ENCODE data around the gene SLC8B1.

The SLC8B1 gene

DNA sequence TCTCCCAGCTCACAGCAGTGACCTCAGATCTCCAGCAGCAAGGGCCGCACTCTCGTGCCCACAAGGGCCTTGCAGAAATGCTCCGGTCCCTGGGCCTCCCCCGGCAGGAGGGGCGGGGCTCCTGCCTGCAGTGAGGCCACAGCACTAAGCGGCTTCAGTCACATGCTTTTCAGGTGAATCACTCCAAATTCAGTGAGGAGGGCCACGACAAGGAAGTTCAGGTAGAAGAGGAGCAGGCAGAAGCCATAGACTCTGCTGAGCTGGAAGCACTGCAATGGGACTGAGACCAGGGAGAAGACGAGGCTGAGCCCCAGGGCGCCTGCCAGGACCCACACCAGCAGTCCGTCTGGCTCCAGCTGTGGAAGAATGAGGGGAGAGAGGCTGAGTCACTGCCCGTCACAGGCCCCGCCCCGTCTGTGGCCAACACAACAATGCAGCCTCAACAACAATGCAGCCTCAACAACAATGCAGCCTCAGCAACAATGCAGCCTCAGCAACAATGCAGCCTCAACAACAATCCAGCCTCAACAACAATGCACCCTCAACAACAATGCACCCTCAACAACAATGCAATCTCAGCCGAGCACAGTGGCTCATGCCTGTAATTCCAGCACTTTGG is 35.2 kb downstream of the SLC8B1 start:
- Histone ChIP-seq H3K4me3 (ENCODE audit: low read depth, low read length) (no peak overlapping the region), H3K27me3 (replicated peaks) (no peaks in the 10 kb centered on the region), H3K36me3 (replicated peaks) (peaks cover 4% of the 10 kb centered on the region), H3K27ac (peak overlapping the region; percentile 71)
- DNase-seq, result peak; percentile 81
- in situ Hi-C loops (cut with HindIII; ENCODE audit: low pct_ligation_motif_present, low sequenced_read_pairs), result no loop called here
- TF ChIP-seq, protein P1, sequence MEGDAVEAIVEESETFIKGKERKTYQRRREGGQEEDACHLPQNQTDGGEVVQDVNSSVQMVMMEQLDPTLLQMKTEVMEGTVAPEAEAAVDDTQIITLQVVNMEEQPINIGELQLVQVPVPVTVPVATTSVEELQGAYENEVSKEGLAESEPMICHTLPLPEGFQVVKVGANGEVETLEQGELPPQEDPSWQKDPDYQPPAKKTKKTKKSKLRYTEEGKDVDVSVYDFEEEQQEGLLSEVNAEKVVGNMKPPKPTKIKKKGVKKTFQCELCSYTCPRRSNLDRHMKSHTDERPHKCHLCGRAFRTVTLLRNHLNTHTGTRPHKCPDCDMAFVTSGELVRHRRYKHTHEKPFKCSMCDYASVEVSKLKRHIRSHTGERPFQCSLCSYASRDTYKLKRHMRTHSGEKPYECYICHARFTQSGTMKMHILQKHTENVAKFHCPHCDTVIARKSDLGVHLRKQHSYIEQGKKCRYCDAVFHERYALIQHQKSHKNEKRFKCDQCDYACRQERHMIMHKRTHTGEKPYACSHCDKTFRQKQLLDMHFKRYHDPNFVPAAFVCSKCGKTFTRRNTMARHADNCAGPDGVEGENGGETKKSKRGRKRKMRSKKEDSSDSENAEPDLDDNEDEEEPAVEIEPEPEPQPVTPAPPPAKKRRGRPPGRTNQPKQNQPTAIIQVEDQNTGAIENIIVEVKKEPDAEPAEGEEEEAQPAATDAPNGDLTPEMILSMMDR (IDR thresholded peaks at IDR 0.05; ENCODE audit: low read depth, low read length, missing control alignments), result no peak

DNA sequence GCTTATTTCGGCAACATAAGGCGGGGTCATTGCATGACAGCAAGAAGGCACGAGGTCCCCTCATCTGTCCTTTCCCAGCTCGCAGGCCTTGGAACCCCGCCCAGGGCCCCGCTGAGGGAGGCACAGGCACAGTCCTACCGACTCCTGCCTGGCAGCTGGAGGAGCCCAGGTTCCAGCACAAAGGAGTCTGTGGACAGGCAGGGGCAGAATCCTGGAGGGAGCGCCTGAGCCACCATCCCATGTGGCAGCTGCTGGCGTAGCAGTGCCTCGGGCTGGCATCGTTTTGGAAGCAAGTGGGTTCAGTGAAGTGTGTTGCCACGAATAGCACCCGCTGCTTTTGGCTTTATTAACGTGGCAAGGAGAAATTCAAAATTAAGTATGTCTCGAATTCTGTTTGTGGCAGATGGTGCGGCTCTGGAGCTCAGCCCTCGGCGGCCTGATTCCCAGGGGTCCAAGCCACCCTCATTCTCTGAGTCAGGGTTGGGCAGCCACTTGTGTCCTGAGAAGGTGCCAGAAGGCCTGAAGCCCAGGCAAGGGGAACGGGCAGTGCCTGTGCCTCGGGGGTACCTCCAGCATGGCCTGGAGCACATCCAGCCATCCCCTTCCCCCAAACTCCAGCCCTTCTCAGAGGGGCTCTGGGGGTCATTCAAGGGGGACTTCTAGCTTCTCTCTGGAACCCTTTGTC is 35.9 kb downstream of the SLC8B1 start:
- no peak overlapping the region for H3K4me3 ChIP-seq (ENCODE audit: low read depth, low read length)
- no peaks in the 10 kb centered on the region for H3K27me3 ChIP-seq (replicated peaks)
- peak overlapping the region; percentile 71 for H3K27ac ChIP-seq
- H3K36me3 ChIP-seq (replicated peaks), result peaks cover 4% of the 10 kb centered on the region
- in situ Hi-C loops (cut with HindIII; ENCODE audit: low pct_ligation_motif_present, low sequenced_read_pairs), result no loop called here
- TF ChIP-seq, protein P1 (IDR thresholded peaks at IDR 0.05; ENCODE audit: low read depth, low read length, missing control alignments), result no peak
- DNase-seq, result no peak

DNA sequence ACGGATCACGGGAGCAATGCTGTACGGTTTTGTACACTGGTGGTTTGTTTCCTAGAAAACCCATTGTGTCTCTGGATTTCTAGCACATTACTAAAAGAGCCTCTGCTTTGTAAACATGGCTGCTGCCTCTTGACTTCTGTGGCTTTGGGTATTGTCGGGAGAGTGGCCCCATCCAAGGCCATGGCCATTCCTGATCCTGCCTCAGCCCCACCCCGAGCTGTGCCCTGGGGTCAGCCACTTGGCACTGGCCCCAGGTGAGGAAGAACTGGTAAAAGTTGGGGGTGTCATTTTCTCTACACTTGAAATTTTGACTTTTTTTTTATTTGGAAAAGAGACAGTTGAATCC is 36.5 kb downstream of the SLC8B1 start:
- TF ChIP-seq, protein P1 (IDR thresholded peaks at IDR 0.05; ENCODE audit: low read depth, low read length, missing control alignments), result no peak
- H3K27ac ChIP-seq, result no peak overlapping the region
- in situ Hi-C loops (cut with HindIII; ENCODE audit: low pct_ligation_motif_present, low sequenced_read_pairs), result no loop called here
- DNase-seq, result no peak
- no peak overlapping the region for H3K4me3 ChIP-seq (ENCODE audit: low read depth, low read length)
- H3K36me3 ChIP-seq (replicated peaks), result peaks cover 7% of the 10 kb centered on the region
- H3K27me3 ChIP-seq (replicated peaks), result no peaks in the 10 kb centered on the region

DNA sequence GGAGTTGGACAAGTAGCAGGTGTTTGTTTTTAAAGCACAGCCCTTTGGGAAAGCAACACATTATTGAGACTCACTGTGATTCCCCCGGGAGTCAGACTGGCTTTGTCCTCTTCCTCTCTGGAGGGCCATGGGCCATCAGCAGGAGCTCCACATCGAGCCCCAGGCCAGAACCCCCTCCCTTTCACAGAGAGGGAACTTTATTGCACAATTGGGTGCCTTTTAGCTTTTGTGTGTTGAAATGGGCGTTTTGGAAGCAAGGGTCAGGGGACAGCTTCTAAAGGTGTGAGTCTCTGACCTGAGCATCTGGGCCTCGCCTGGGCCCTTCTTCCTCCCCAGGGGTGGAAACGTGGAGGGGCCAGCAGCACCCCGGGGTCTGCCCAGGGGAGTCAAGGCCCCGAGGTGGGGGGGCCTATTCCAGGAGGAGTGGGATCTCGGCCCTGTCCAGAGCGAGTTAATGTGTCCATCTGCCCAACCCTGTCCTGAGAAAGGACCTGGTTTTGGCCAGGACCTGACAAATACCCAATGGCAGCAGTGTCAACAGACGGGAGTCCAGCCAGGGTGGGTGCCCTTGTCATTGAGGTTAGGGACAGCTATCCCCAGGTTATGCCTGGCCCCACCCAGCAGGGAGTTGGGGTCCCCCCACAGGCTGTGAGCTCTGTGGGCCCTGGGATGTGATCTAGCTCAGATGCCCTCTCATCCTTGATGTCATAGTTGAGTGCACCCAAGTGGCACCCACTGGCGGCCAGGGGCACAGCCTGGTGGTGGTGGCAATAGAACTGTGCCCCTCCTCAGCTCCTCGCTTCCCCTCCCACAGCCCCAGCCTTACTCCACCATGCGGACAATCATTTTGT is 37.1 kb downstream of the SLC8B1 start:
- in situ Hi-C loops (cut with HindIII; ENCODE audit: low pct_ligation_motif_present, low sequenced_read_pairs), result no loop called here
- peaks cover 13% of the 10 kb centered on the region for H3K36me3 ChIP-seq (replicated peaks)
- no peak for DNase-seq
- H3K27me3 ChIP-seq (replicated peaks), result no peaks in the 10 kb centered on the region
- H3K27ac ChIP-seq, result no peak overlapping the region
- TF ChIP-seq, protein P1 (IDR thresholded peaks at IDR 0.05; ENCODE audit: low read depth, low read length, missing control alignments), result no peak
- no peak overlapping the region for H3K4me3 ChIP-seq (ENCODE audit: low read depth, low read length)

DNA sequence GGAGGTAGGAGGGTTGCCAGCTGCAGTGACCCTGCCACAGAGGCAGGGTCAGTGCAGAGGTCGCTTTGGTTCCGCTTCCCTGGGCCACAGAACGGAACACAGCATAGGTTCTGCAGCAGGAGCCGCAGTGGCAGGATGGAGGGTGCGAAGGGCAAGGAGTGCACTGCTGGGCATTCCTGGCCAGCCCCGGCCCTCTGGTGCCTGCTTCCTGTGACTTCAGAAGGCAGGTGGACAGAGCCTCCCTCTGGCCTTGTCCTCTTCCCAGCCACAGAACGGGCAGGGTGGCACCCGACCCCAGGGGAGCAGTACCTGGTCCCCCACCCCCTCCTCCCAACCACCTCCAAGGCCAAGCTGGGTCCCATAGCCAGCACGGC is 37.7 kb downstream of the SLC8B1 start:
- H3K27me3 ChIP-seq (replicated peaks), result no peaks in the 10 kb centered on the region
- TF ChIP-seq, protein P1 (IDR thresholded peaks at IDR 0.05; ENCODE audit: low read depth, low read length, missing control alignments), result no peak
- in situ Hi-C loops (cut with HindIII; ENCODE audit: low pct_ligation_motif_present, low sequenced_read_pairs), result no loop called here
- DNase-seq, result no peak
- H3K27ac ChIP-seq, result no peak overlapping the region
- H3K4me3 ChIP-seq (ENCODE audit: low read depth, low read length), result no peak overlapping the region
- peaks cover 13% of the 10 kb centered on the region for H3K36me3 ChIP-seq (replicated peaks)
